ENCODE results near the gene CBX3.
A peak's percentile ranks its signal among the peaks of the same experiment; 100 is the strongest.
"Not testable (repeated sequence)": the region's sequence is repeated elsewhere in the genome, so short reads cannot be mapped to it uniquely, and the experiment has no call there.

The CBX3 gene

DNA sequence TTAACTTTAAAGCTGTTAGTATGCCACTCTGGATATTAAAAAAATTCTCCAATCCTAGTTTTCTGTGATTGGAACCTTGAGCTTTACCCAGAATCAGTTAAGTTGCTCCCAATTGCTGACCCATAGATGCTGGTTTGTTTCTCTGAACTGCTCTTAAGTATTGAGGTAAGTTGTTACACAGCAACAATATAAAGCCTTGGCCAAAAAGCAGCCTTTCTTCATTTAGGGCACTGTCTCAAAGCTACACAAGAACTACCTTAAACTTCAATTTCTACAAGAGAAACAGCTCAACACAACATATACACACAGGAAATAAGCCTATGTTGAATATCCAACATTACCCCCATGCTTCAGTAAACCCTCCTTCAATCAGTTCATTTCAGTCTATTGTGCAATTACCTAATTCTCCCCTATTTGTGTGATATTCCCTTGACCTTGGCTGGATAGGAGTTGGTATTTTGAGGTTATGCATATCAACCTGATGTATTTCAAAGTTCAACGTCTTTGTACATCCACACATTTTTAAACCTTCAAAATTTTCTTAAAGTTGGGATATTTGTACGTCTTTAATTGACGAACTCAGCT is 12.5 kb upstream of the CBX3 start:
- no peak for DNase-seq

DNA sequence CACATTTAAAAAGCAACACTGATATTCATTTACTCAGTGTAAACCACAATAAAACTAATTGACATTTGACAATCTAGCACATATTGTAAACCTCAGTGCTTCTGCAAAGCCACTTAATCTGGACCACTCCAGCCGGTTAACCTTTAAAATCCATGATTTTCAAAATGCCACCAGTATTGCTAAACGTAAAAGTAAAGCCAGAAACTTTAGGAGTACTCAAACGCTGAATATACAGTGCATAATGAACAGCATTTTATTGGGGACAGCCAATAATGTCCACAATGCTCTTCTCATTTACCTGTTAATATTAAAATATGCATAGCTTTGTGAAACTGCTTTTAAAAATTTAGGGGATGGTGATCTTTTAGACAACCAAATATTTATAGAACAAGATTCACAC is 11.8 kb upstream of the CBX3 start:
- DNase-seq: no peak

GRCh38 chr7:26190417-26190869 is 11.1 kb upstream of the CBX3 start:
- DNase-seq: no peak

DNA sequence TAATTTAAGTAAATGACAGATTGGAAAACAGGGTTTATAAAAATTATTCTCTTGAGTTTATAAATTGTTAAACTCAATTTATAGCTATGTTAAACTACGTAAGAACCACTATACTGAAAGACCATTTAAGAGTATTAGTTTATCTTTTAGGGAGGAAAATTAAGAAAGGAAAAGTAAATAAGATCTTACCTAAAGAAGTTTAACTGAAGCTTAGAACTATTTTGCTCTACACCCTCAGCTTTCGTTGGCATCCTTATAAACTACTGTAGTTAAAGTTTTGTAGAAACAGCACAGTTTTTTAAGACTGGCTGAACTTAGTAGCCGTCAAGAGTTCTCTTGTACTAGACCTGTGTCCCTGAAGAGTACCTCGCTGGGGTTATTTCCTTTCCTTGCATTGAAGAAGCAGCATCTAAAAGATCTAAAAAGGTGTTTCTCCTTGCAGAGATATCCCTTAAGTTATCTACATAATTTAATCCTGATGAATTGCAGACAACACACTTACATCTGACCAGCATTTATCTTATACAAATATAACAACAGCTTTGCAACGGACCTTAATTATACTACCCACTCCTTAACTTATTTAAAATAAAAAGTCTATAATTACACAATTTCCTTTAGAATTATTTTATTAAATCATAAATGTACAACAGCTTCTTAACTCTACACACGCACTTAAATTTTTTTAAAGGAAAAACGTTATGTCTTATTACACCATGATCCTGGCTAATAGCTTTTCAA is 10.1 kb upstream of the CBX3 start:
- no peak for DNase-seq

DNA sequence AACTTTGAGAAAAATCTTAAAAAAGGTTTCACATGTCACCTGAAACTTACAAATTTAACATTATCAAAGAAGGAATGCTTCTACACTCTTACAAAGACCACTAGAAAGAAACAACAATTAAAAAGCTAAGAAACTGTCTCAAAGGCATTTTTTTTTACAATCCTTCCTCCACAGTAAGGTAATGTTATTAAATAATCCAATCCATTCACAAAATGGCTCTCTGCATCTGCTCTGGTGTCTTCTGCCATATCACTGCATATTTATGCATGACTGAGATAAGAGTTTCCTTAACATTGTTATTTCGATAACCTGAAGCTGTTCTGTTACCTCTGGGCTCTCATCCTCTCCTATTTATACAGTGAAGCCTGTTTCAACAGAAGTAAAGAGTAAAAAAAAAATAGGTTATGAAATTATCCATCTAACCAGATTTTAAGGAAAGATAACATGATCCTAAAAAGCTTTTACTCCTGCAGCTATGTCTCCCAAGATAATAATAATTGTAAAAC is 9.5 kb upstream of the CBX3 start:
- DNase-seq: no peak

DNA sequence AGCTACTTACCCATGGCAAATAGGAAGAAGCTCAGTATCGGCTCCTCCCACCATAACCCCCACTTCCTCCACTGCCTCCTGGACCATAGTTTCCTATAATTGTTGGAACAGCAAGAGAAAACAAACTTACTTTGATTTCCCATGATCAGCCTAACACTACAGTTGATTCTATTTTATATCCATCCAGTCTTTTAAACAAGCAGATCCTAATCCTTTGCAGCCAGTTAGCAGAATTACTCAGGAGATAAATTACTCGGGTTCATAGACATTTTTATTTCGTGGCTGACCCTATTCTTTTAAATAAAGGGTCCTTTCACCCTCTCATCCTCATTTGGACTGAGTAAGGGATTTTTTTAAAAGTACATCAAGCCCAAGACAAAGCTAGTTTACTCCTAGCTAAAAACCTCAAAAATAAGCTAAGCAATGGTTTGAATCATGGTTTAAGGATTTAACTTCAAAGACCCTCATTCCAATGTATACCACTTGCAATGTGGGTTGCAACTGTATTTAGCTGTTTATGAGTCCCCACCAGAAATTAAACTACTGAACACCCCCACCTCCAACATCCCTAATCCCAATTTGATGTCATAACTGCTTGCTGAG is 9.0 kb upstream of the CBX3 start:
- no peak for DNase-seq

DNA sequence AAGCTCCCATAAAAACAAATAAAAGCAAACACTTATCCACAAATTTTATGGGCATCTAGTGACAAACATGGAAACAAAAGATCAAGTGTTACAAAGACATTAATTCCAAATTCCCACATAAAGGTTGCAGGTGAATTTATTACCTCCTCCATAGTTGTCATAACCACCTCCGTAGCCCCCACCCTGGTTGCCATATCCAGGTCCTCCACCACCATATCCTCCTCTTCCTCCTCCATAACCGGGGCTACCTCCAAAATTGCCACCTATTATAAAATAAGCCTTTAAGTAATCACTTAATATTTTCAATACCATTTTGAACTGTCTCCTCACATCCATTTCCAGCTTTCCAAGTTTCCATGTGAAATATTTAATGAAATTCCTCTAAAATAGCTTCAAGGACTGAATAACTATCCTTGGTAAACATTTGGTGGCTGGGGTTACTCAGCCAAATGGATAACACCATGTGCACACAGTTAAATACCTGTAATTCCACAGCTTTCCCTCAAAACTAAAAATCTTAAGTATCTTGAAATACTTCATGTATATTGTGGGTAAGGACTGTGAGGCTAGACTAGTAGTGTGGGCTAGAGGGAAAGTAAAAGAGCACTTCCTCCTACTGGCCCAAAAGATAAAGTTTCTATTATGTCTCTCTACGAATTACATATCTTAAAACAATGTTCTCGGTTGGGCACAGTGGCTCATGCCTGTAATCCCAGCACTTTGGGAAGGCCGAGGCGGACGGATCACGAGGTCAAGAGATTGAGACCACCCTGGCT is 7.9 kb upstream of the CBX3 start:
- no peak for DNase-seq

DNA sequence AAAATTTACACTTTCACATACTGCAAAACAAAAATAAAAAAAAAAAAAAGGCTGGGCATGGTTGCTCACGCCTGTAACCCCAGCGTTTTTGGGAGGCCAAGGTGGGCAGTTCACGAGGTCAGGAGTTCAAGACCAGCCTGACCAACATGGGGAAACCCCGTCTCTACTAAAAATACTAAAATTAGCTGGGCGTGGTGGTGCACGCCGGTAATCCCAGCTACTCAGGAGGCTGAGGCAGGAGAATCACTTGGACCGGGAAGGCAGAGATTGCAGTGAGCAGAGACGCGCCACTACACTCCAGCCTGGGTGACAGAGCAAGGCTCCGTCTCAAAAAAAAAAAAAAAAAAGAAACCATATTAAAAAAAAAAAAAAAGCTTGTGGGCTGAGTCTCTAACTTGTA is 6.8 kb upstream of the CBX3 start:
- not testable (repeated sequence) for DNase-seq

DNA sequence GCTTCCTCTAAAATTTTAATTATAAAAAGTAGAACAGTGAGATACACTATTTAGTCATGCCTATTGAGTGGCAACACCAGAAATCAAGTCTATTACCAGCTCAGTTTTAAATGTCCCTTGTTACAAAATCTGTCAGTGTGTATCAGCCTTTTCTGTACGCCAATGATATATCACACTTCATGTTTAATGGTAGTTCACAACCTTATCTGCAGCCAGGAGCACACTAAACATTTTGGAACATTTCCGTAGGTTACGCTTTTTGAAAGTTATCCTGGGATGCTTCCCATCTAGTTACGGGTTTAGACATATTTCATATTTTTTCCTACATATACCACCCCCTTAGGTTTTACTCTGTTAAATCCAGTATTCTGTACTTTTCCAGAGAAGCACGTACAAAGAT is 6.4 kb upstream of the CBX3 start:
- no peak for DNase-seq

GRCh38 chr7:26195867-26196657 is 5.5 kb upstream of the CBX3 start:
- no peak for DNase-seq

GRCh38 chr7:26197153-26198115 is 4.1 kb upstream of the CBX3 start:
- DNase-seq: no peak

DNA sequence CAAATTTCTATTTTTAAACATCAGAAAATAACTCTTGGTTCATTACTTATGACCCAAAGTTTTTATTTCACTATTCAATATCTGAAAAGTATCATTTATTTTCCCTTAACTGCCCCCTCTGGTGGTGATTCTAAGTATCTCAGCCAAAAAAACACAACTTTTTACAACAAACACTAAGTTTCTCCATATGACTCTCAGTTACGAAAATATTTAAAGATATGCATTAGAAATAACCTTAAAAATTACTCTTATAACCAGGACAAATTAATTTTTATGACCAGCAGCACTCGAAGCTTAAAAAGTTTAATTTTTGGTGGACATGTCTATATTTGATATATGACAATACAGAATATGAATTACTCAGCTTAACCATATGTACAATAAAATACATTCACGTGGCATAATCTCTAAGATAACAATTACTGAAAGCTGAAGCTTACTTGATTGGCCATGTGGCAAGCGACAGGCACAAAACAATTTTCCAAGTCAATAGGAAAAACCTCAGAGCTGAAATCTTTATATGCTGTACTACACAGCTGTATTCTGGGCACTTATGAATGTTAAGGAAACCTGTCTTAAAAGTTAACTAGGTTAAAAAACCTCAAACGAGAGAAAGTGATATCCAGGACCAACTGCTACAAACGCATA is 3.3 kb upstream of the CBX3 start:
- no peak for DNase-seq

GRCh38 chr7:26198781-26199169 is 2.8 kb upstream of the CBX3 start:
- DNase-seq: no peak

GRCh38 chr7:26199301-26200037 is 2.1 kb upstream of the CBX3 start:
- DNase-seq: peak; percentile 67 to 71

GRCh38 chr7:26200038-26200443 is 1.5 kb upstream of the CBX3 start:
- DNase-seq: peak; percentile 80 to 84

DNA sequence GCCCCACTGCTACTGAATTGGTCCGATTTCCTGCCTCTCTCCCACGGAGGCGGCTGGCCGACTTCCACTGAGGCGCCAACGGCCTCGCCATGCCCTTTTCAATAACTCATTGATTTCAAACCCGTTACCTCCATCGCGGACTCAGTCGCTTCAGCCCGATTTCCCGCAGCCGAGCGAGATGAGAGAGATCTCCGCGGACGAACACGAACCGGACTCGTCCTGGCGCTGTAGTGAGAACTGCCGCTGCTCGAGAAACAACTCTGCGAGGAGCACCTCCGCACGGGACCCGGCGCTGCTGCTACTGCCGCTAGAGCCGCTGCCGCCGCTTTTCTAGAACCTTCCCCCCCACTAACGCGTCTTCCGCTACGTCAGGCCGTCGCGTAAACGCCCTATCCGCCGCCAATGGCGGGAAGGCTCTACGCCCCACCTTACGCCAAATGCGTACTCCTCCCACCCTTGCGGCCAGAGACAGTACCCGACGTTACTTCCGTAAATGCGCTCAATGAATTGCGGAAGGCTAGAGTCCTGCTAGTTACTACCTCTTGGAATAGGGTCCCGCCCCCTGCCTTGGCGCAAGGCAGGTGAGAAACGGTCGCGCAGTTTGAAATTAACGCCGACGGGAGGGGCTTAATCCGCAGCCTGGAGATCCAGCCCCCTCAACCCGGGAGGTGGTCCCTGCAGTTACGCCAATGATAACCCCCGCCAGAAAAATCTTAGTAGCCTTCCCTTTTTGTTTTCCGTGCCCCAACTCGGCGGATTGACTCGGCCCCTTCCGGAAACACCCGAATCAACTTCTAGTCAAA is 900 bp upstream of the CBX3 start, which contains the start of gene HNRNPA2B1:
HNRNPA2B1 (minus strand) TSS at position 303 of the 803 bp plus-strand sequence; CDS start at position 134, 169 bp downstream.
- peak; percentile 97 to 98 for DNase-seq

DNA sequence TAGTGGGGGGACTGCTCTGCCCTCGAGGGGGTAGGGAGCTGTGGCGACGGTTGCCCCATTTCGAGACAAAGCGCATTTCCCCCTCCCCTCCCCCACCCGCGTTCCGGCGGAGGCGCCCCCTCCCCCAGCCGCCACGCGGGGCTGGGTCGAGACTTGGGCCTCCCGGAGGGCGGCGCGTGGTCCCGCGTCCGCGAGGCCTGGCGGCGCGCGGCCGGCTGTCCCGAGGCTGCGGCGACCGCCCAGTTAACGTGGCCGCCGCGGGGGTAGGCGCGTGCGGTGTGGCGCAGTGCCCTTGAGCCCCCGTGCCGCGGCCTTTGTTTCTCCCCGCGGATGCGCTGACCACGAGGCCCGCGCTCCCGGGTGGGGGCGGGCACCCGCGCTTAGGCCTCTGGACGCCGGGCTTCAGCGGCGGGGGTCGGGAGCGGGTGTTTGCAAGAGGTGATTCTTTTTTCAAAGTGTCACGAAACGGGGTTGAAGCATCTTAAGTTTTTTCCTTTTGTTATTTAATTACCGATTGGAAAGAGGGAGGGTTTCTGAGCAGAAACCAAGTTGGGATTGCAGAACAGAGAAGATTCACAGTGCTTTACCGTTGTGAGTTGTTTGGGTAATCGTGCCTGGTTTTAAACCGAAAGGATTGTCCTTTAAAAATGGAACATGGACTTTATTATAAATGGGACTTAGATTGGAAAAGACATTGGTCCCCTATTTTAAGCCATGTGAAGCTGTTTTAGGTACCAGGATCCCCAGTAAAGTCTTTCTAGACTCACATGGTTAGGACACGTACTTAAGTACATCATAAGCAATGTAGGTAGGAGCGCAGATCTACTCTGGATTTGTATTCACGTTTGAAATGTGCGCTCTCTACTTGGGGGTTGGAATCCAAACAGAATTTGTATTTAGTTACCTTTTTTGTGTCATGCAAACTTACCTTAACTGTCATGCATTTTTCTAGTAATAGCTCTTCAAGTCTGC is 760 bp downstream of the CBX3 start:
- DNase-seq: peak; percentile 71 to 76

DNA sequence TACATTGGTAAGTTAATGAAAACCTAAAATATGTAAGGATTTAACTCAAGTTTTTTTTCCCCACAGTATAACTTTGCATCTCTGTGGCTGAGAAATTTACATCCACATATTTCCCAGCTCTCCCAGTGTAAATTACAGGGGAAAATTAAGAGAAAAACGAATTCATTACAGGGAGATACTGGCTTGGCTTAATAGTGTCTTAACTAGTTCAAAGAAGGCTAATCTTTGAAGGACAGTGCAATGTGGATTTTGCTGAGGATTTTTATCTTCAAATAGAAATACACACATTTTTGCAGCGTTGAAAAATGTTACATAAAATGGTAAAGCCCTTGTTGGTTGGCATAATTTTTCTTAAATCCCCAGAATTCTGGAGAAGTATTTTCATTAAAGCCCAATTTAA is 1.5 kb downstream of the CBX3 start:
- no peak for DNase-seq
